Neural cell (in vitro differentiated cells): Measurements from ENCODE around the gene IFNL3. TPM values are rescaled to one million over a fixed set of nuclear protein-coding genes. Genes with fewer than 3 reads are reported as not detected.
"Not testable (repeated sequence)": the region's sequence is repeated elsewhere in the genome, so short reads cannot be mapped to it uniquely, and the experiment has no call there.

Experiments used
- H2AFZ ChIP-seq: fragments of 200-600, 300-800 bp; sonication (generic), shearing (Covaris generic); 2 replicates; pipeline ENCODE4 v1.6.0; 2014; ENCODE audit warnings: low read depth, mild to moderate bottlenecking, antibody characterized with exemption, low read length, moderate library complexity
- H3F3A ChIP-seq: fragments of 200-600 bp; shearing (Covaris generic); 2 replicates; pipeline ENCODE4 v1.6.1; 2016; ENCODE audit warnings: mild to moderate bottlenecking, moderate library complexity, mixed read lengths, antibody characterized with exemption, low read length; ENCODE audit not compliant: insufficient read depth, poor library complexity, severe bottlenecking
- H3K27ac ChIP-seq: fragments of 200-600, 300-800 bp; sonication (generic), shearing (Covaris generic); 2 replicates; pipeline ENCODE4 v1.5.1; 2014; ENCODE audit warnings: mild to moderate bottlenecking, low read length, moderate library complexity
- H3K27me3 ChIP-seq: fragments of 300-800, 200-600 bp; sonication (generic), shearing (Covaris generic); 2 replicates; pipeline ENCODE4 v1.6.0; 2014; ENCODE audit warnings: mild to moderate bottlenecking, low read depth, low read length, moderate library complexity; ENCODE audit not compliant: insufficient read depth
- H3K36me3 ChIP-seq: fragments of 300-800, 200-600 bp; sonication (generic), shearing (Covaris generic); 2 replicates; pipeline ENCODE4 v1.5.1; 2014; ENCODE audit warnings: mild to moderate bottlenecking, antibody characterized with exemption, low read length, moderate library complexity; ENCODE audit not compliant: insufficient read depth
- H3K4me2 ChIP-seq: fragments of 300-800, 200-600 bp; sonication (generic), shearing (Covaris generic); 2 replicates; pipeline ENCODE4 v1.6.0; 2014; ENCODE audit warnings: mild to moderate bottlenecking, low read length
- H3K4me3 ChIP-seq: fragments of 300-800, 200-600 bp; sonication (generic), shearing (Covaris generic); 2 replicates; pipeline ENCODE4 v1.5.1; 2014; ENCODE audit warnings: mild to moderate bottlenecking, low read length, moderate library complexity
- H3K79me2 ChIP-seq: fragments of 200-600 bp; shearing (Covaris generic); replicated peaks from 2 replicates; pipeline ENCODE4 v1.6.0; 2014; ENCODE audit warnings: mild to moderate bottlenecking, low read length, moderate library complexity; ENCODE audit not compliant: insufficient read depth
- H3K9ac ChIP-seq: fragments of 300-800, 200-600 bp; sonication (generic), shearing (Covaris generic); 2 replicates; pipeline ENCODE4 v1.6.1; 2016; ENCODE audit warnings: mild to moderate bottlenecking, low read length, mixed read lengths
- H3K9me2 ChIP-seq: fragments of 200-600 bp; shearing (Covaris generic); 2 replicates; pipeline ENCODE4 v1.6.1; 2016; ENCODE audit warnings: mild to moderate bottlenecking, low read length, mixed read lengths; ENCODE audit not compliant: insufficient read depth
- H3K9me3 ChIP-seq: fragments of 200-600, 300-800 bp; sonication (generic), shearing (Covaris generic); 2 replicates; pipeline ENCODE4 v1.6.1; 2016; ENCODE audit warnings: mild to moderate bottlenecking, mixed run types, low read length, moderate library complexity, mixed read lengths
- H4K20me1 ChIP-seq: fragments of 200-600 bp; shearing (Covaris generic); 2 replicates; pipeline ENCODE4 v1.6.1; 2016; ENCODE audit warnings: mild to moderate bottlenecking, mixed run types; ENCODE audit not compliant: insufficient read depth
- CTCF ChIP-seq: fragments of 450-650 bp; IDR thresholded peaks from 2 replicates; pipeline ENCODE4 v1.5.1; 2014; ENCODE audit warnings: antibody characterized with exemption, mild to moderate bottlenecking, moderate library complexity; ENCODE audit not compliant: poor library complexity, severe bottlenecking
- EP300 ChIP-seq: fragments of 450-650 bp; conservative IDR thresholded peaks from 2 replicates; pipeline ENCODE4 v1.6.1; 2014; ENCODE audit warnings: antibody characterized with exemption, mild to moderate bottlenecking, moderate library complexity; ENCODE audit not compliant: poor library complexity, severe bottlenecking
- EZH2 ChIP-seq: fragments of 200-600, 300-800 bp; shearing (Covaris generic), sonication (generic); IDR thresholded peaks from 2 replicates; pipeline ENCODE4 v1.6.1; 2014; ENCODE audit warnings: antibody characterized with exemption, low read length, borderline replicate concordance, mild to moderate bottlenecking; ENCODE audit not compliant: insufficient read depth, poor library complexity, severe bottlenecking
- MXI1 ChIP-seq: fragments of 450-650 bp; conservative IDR thresholded peaks from 2 replicates; pipeline ENCODE4 v1.6.1; 2014; ENCODE audit warnings: antibody characterized with exemption, mild to moderate bottlenecking; ENCODE audit not compliant: poor library complexity, severe bottlenecking
- POLR2AphosphoS5 ChIP-seq: IDR thresholded peaks from 2 replicates; pipeline ENCODE4 v1.6.1; 2012
- RAD21 ChIP-seq: fragments of 450-650 bp; conservative IDR thresholded peaks from 2 replicates; pipeline ENCODE4 v1.6.1; 2014; ENCODE audit warnings: antibody characterized with exemption, mild to moderate bottlenecking, moderate library complexity
- REST ChIP-seq: IDR thresholded peaks from 2 replicates; pipeline ENCODE4 v1.6.1; 2012; ENCODE audit warnings: borderline replicate concordance
- SMC3 ChIP-seq: fragments of 450-650 bp; conservative IDR thresholded peaks from 2 replicates; pipeline ENCODE4 v1.6.1; 2014; ENCODE audit warnings: antibody characterized with exemption, mild to moderate bottlenecking, moderate library complexity; ENCODE audit not compliant: poor library complexity
- TAF1 ChIP-seq: IDR thresholded peaks from 2 replicates; pipeline ENCODE4 v1.6.1; 2012; ENCODE audit warnings: low read depth
- polyA minus RNA-seq: library from RNA; depleted of rRNA, polyadenylated mRNA; stranded (reverse); fragments of >200 nt; gene quantifications from 2 replicates; pipeline ENCODE4 v1.2.3, GENCODE V29; 2014
- polyA plus RNA-seq: library from polyadenylated mRNA; depleted of rRNA; stranded (reverse); fragments of >200 nt; gene quantifications from 2 replicates; pipeline ENCODE4 v1.2.3, GENCODE V29; 2014

Gene IFNL3
- polyA plus RNA-seq = not detected in 2 replicates
- not detected in 2 replicates for polyA minus RNA-seq

GRCh38 chr19:39244410-39245100 lies at the start of gene IFNL3:
IFNL3 (minus strand) TSS chr19:39245006; CDS start chr19:39244967, 39 bp downstream.
- H3K4me2 ChIP-seq, H3K36me3 ChIP-seq, H3K79me2 ChIP-seq, H4K20me1 ChIP-seq, H3K27ac ChIP-seq, H3K9ac ChIP-seq, H2AFZ ChIP-seq, H3K4me3 ChIP-seq, H3K9me3 ChIP-seq, H3K9me2 ChIP-seq, H3F3A ChIP-seq: not testable (repeated sequence)
- H3K27me3 ChIP-seq = peaks cover 27% of the 10 kb centered on the region

- Histone ChIP-seq H4K20me1 (no peaks in the 10 kb centered on the region), H2AFZ (no peak overlapping the region), H3F3A (no peaks in the 10 kb centered on the region), H3K79me2 (no peaks in the 10 kb centered on the region), H3K9me3 (no peaks in the 10 kb centered on the region), H3K36me3 (no peaks in the 10 kb centered on the region), H3K27ac (no peak overlapping the region), H3K4me3 (no peak overlapping the region), H3K27me3 (peaks cover 9% of the 10 kb centered on the region), H3K9ac (no peak overlapping the region), H3K9me2 (no peaks in the 10 kb centered on the region), H3K4me2 (no peak overlapping the region)
- TF ChIP-seq REST (no peak), CTCF (no peak), SMC3 (no peak), EZH2 (no peak), EP300 (no peak), POLR2AphosphoS5 (no peak), RAD21 (no peak), MXI1 (no peak), TAF1 (no peak)
These were observed 48.6 kb upstream of the IFNL3 start for GRCh38 chr19:39293394-39293793.
